Fibroblast of pulmonary artery (primary cell): ENCODE results near the gene MESP1.
"Not testable (repeated sequence)": the region's sequence is repeated elsewhere in the genome, so short reads cannot be mapped to it uniquely, and the experiment has no call there.

Source experiments
- DNase-seq: peaks from one replicate; pipeline ENCODE4 v3.0.0-alpha.2; 2010; ENCODE audit warnings: low read depth
- H3K4me3 ChIP-seq: replicated peaks from 2 replicates; pipeline ENCODE4 v1.5.1; 2011; ENCODE audit warnings: low read depth, mild to moderate bottlenecking, control low read depth, low read length, moderate library complexity
- CTCF ChIP-seq: IDR thresholded peaks from 2 replicates; pipeline ENCODE4 v1.5.1; 2011; ENCODE audit warnings: mild to moderate bottlenecking, control low read depth, low read length, inconsistent platforms; ENCODE audit errors: missing control alignments

The MESP1 gene

GRCh38 chr15:89785064-89785773 is 34.2 kb upstream of the MESP1 start:
- no peak for TF ChIP-seq CTCF
- H3K4me3 ChIP-seq = no peak overlapping the region
- no peak for DNase-seq

- no peak overlapping the region for H3K4me3 ChIP-seq
- no peak for DNase-seq
- no peak for TF ChIP-seq CTCF
Observed at GRCh38 chr15:89784686-89784960, 33.6 kb upstream of the MESP1 start.

- DNase-seq = no peak
- H3K4me3 ChIP-seq = no peak overlapping the region
- TF ChIP-seq CTCF = no peak
Observed at GRCh38 chr15:89783861-89784685, 33.0 kb upstream of the MESP1 start.

GRCh38 chr15:89783111-89783860 is 32.2 kb upstream of the MESP1 start:
- DNase-seq = peak; percentile 72
- H3K4me3 ChIP-seq = no peak overlapping the region
- no peak for TF ChIP-seq CTCF

- DNase-seq = not testable (repeated sequence)
Observed at GRCh38 chr15:89782619-89782950, 31.5 kb upstream of the MESP1 start.

GRCh38 chr15:89781891-89782618 is 31.0 kb upstream of the MESP1 start:
- peak; percentile 56 for DNase-seq
- H3K4me3 ChIP-seq = no peak overlapping the region
- no peak for TF ChIP-seq CTCF

More at GRCh38 chr15:89782619-89782950, 31.5 kb upstream of the MESP1 start:
- not testable (repeated sequence) for H3K4me3 ChIP-seq

- H3K4me3 ChIP-seq = no peak overlapping the region
- no peak for DNase-seq
- TF ChIP-seq CTCF = no peak
Observed at GRCh38 chr15:89781055-89781454, 30.0 kb upstream of the MESP1 start.
